Kidney epithelial cell (primary cell): ENCODE measurements around the gene GPRC5D. TPM values are rescaled to one million over a fixed set of nuclear protein-coding genes. Genes with fewer than 3 reads are reported as not detected.

Experiments used
- DNase-seq: peaks from one replicate; pipeline ENCODE4 v3.0.0-alpha.2; 2010; ENCODE audit warnings: low read depth
- H3K27me3 ChIP-seq: 2 replicates; pipeline ENCODE4 v1.6.0; 2011; ENCODE audit warnings: low read length; ENCODE audit not compliant: control insufficient read depth, insufficient read depth
- H3K36me3 ChIP-seq: 2 replicates; pipeline ENCODE4 v1.5.1; 2011; ENCODE audit warnings: low read length; ENCODE audit not compliant: control insufficient read depth, insufficient read depth
- H3K4me3 ChIP-seq: 2 replicates; pipeline ENCODE4 v1.5.1; 2011; ENCODE audit warnings: low read depth, mild to moderate bottlenecking, control low read depth, low read length
- CTCF ChIP-seq: IDR thresholded peaks from 2 replicates; pipeline ENCODE4 v1.5.1; 2011; ENCODE audit warnings: mild to moderate bottlenecking, moderate library complexity, low read length, control low read depth, inconsistent platforms; ENCODE audit not compliant: insufficient read depth, poor library complexity, severe bottlenecking
- total RNA-seq: library from RNA; depleted of rRNA; stranded (reverse); fragments of >200 nt; gene quantifications from 2 replicates; pipeline ENCODE4 v1.2.3, GENCODE V29; 2015

The GPRC5D gene
- total RNA-seq, 1 donor from 2014 or later: not detected

- peak; percentile 52 for TF ChIP-seq CTCF
- Histone ChIP-seq H3K4me3 (no peak overlapping the region), H3K36me3 (peaks cover 2% of the 10 kb centered on the region), H3K27me3 (no peaks in the 10 kb centered on the region)
- no peak for DNase-seq
Observed at GRCh38 chr12:12985817-12986408, 33.9 kb upstream of the GPRC5D start.

- Histone ChIP-seq H3K27me3 (no peaks in the 10 kb centered on the region), H3K4me3 (no peak overlapping the region), H3K36me3 (peaks cover 2% of the 10 kb centered on the region)
- DNase-seq: no peak
- no peak for TF ChIP-seq CTCF
Observed at GRCh38 chr12:12984149-12984548, 32.2 kb upstream of the GPRC5D start.

GRCh38 chr12:12983420-12984035, 31.6 kb upstream of the GPRC5D start:
- Histone ChIP-seq H3K27me3 (no peaks in the 10 kb centered on the region), H3K36me3 (peaks cover 2% of the 10 kb centered on the region), H3K4me3 (no peak overlapping the region)
- TF ChIP-seq CTCF: peak; percentile 58
- DNase-seq: no peak

GRCh38 chr12:12982331-12982730, 30.4 kb upstream of the GPRC5D start:
- Histone ChIP-seq H3K4me3 (no peak overlapping the region), H3K27me3 (no peaks in the 10 kb centered on the region), H3K36me3 (peaks cover 2% of the 10 kb centered on the region)
- no peak for TF ChIP-seq CTCF
- DNase-seq: no peak

- TF ChIP-seq CTCF: no peak
- no peaks in the 10 kb centered on the region for H3K36me3 ChIP-seq
- peak; percentile 86 for DNase-seq
- no peak overlapping the region for H3K4me3 ChIP-seq
- H3K27me3 ChIP-seq: no peaks in the 10 kb centered on the region
Observed at GRCh38 chr12:12979731-12980259, 27.8 kb upstream of the GPRC5D start.
